ENCODE results near the gene CSMD2.

Gene CSMD2

GRCh38 chr1:33906156-33906555, 258.9 kb downstream of the CSMD2 start:
- no peak for DNase-seq (ENCODE audit: low read depth in 4 of 4, low spot score in 1 of 4)

- no peak for DNase-seq (ENCODE audit: low read depth in 4 of 4, low spot score in 1 of 4)
Measured at GRCh38 chr1:33905241-33905640, 259.8 kb downstream of the CSMD2 start.

- no peak for DNase-seq (ENCODE audit: low read depth in 4 of 4, low spot score in 1 of 4)
Measured at GRCh38 chr1:33903210-33903589, 261.8 kb downstream of the CSMD2 start.

GRCh38 chr1:33902486-33903209, 262.4 kb downstream of the CSMD2 start:
- no peak for DNase-seq (ENCODE audit: low read depth in 4 of 4, low spot score in 1 of 4)

- DNase-seq (ENCODE audit: low read depth in 4 of 4, low spot score in 1 of 4): no peak
Measured at GRCh38 chr1:33899746-33900145, 265.3 kb downstream of the CSMD2 start.

- DNase-seq (ENCODE audit: low read depth in 4 of 4, low spot score in 1 of 4): no peak
Measured at GRCh38 chr1:33898881-33899280, 266.1 kb downstream of the CSMD2 start.

- DNase-seq (ENCODE audit: low read depth in 4 of 4, low spot score in 1 of 4): no peak
Measured at GRCh38 chr1:33898406-33898805, 266.6 kb downstream of the CSMD2 start.

- no peak for DNase-seq (ENCODE audit: low read depth in 4 of 4, low spot score in 1 of 4)
Measured at GRCh38 chr1:33897092-33897725, 267.8 kb downstream of the CSMD2 start.

GRCh38 chr1:33895976-33896375, 269.1 kb downstream of the CSMD2 start:
- DNase-seq (ENCODE audit: low read depth in 4 of 4, low spot score in 1 of 4): no peak

GRCh38 chr1:33895396-33895795, 269.6 kb downstream of the CSMD2 start:
- DNase-seq (ENCODE audit: low read depth in 4 of 4, low spot score in 1 of 4): no peak

GRCh38 chr1:33893147-33893830, 271.7 kb downstream of the CSMD2 start:
- no peak for DNase-seq (ENCODE audit: low read depth in 4 of 4, low spot score in 1 of 4)

GRCh38 chr1:33886496-33886895, 278.5 kb downstream of the CSMD2 start:
- no peak for DNase-seq (ENCODE audit: low read depth in 4 of 4, low spot score in 1 of 4)

GRCh38 chr1:33880305-33880704, 284.7 kb downstream of the CSMD2 start:
- no peak for DNase-seq (ENCODE audit: low read depth in 4 of 4, low spot score in 1 of 4)

- no peak for DNase-seq (ENCODE audit: low read depth in 4 of 4, low spot score in 1 of 4)
Measured at GRCh38 chr1:33878392-33878791, 286.6 kb downstream of the CSMD2 start.

- no peak for DNase-seq (ENCODE audit: low read depth in 4 of 4, low spot score in 1 of 4)
Measured at GRCh38 chr1:33876970-33877650, 287.9 kb downstream of the CSMD2 start.

- DNase-seq (ENCODE audit: low read depth in 4 of 4, low spot score in 1 of 4): no peak
Measured at GRCh38 chr1:33875862-33876261, 289.2 kb downstream of the CSMD2 start.

GRCh38 chr1:33874636-33875035, 290.4 kb downstream of the CSMD2 start:
- no peak for DNase-seq (ENCODE audit: low read depth in 4 of 4, low spot score in 1 of 4)

- DNase-seq (ENCODE audit: low read depth in 4 of 4, low spot score in 1 of 4): no peak
Measured at GRCh38 chr1:33872683-33873082, 292.3 kb downstream of the CSMD2 start.

GRCh38 chr1:33872275-33872674, 292.8 kb downstream of the CSMD2 start:
- DNase-seq (ENCODE audit: low read depth in 4 of 4, low spot score in 1 of 4): no peak

GRCh38 chr1:33867684-33868083, 297.3 kb downstream of the CSMD2 start:
- DNase-seq (ENCODE audit: low read depth in 4 of 4, low spot score in 1 of 4): no peak

- DNase-seq (ENCODE audit: low read depth in 4 of 4, low spot score in 1 of 4): no peak
Measured at GRCh38 chr1:33866281-33866680, 298.7 kb downstream of the CSMD2 start.

Measured in stimulated activated CD4-positive, alpha-beta T cell treated with anti-CD3 and anti-CD28 coated beads, Interleukin-1b, Interleukin-23, amount 100 ng/mL, for 24 hours (primary cell).